Activated T-cell treated with anti-CD3 and anti-CD28 coated beads, Interleukin-2, amount 50 U/mL, for 48 hours (primary cell): ENCODE measurements around the gene CCDC137.

Source experiments
- DNase-seq, 2 experiments: peaks; one replicate each; pipeline ENCODE4 v3.0.0-alpha.2; 2020

CCDC137 gene

DNA sequence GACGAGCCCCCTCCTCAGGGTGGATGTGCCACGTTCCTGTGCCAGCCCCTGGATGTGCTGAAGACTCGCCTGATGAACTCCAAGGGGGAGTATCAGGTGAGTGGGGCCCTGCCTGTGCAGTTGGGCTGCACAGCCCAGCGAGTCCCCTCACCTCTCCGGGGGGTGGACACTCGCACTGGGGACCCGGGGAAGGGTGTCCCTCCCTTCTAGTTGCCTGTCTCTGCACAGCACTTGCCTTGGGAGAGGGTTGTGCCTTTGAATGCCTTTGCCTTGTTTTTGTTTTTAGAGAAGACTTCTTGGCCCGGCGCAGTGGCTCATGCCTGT is 51.2 kb downstream of the CCDC137 start:
- DNase-seq, result no peak

- no peak for DNase-seq
Observed at GRCh38 chr17:81719410-81720266, 53.1 kb downstream of the CCDC137 start.

DNA sequence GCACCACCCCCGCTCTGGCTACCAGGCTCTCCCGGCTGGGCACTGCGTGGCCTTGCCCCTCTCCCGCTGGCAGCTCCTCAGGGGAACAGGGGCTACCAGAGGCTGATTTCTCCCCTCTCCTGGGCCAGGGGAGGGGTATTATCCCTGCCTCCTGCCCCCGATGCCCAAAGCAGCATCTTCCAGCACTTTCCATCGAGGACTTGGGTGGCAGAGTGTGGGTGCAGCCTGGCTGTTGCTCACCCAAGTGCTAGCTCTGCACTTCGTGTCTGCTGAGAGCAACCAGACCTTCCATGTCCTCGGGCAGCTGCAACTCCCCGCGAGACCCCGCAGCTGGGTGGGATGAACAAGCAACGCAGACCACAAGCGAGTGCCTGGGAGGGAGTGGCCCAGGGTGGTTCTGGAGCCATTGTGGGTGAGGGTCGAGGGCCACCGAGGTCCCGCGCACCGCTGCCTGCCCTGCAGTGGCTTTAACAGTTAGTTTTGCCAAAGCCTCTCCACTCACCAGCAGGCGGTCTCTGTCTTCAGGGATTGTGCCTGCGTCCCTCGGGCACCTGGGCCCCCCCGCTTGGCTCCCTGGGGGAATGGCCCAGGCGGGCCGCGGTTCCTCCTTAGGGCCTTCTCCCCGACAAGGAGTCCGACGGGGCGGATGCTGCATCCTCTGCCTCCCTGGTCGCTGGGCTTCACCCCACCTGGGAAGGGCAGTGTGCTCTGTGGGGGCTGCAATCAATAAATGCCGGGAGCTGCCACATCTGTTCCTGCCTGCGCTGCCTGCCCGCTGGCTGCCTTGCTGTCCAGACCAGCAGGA is 53.9 kb downstream of the CCDC137 start:
- no peak for DNase-seq

DNA sequence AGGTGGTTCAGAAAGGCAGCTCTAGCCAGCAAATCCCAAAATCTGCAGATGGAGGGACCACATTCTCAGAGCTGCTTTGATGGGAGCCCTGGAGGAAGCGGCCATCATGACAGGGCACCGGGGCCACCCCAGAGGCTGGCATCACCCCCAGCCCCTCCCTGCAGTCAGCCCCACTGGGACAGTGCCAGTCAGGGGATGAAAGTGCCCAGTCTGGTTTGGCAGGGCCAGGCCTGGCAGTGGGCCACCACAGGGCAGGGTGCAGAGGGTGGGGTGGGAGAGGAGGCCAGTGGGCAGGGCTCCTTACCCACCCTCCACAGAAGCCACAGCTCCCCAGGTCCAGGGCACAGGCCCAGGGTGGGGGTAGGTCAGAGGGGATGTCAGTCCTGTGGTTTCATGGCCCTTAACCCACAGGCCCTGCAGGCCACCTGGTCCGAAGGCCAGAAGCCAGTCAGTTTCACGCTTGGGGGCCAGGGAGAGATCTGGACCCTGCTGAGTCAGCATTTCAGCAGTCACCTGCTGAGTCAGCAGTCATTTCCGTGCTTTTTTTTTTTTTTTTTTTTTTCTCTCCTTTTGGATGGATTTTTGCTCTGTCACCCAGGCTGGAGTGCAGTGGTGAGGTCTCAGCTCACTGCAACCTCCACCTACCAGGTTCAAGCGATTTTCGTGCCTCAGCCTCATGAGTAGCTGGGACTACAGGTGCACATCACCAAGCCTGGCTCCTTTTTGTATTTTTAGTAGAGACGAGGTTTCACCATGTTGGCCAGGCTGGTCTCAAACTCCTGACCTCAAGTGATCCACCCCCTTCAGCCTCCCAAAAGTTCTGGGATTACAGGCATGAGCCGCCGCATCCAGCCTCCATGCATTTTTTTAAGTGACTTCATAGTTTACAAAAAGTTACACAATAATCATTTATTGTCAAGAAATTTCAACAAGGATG is 55.9 kb downstream of the CCDC137 start:
- DNase-seq, result no peak
